Measurements from ENCODE around the gene UXS1. TPM values are rescaled to one million over a fixed set of nuclear protein-coding genes. Genes with fewer than 3 reads are reported as not detected.

The UXS1 gene
- total RNA-seq, 1 experiment from 2014 or later, result 46.3 TPM

GRCh38 chr2:106161341-106161740, 32.8 kb downstream of the UXS1 start:
- Mint-ChIP-seq H3K27me3 (ENCODE audit: low read depth) (no peaks in the 10 kb centered on the region), H3K9me3 (no peaks in the 10 kb centered on the region), H3K4me3 (no peak overlapping the region), H3K36me3 (ENCODE audit: insufficient read depth in 1 of 3, low read depth in 3 of 3) (peaks cover 11 to 48% (median 46%) of the 10 kb centered on the region in 3 experiments; a peak in 6 of 7 replicates), H3K27ac (no peak overlapping the region), H3K4me1 (peaks cover 37 to 45% of the 10 kb centered on the region in 2 experiments)
- H2BK120ac ChIP-seq (ENCODE audit: low read depth, low read length, poor library complexity, severe bottlenecking), result no peak overlapping the region
- H4K91ac ChIP-seq (ENCODE audit: insufficient read length, low read depth, low read length), result no peak overlapping the region
- H3K79me2 ChIP-seq (ENCODE audit: insufficient read depth, low read length), result no peaks in the 10 kb centered on the region
- no peak overlapping the region for H3K27ac ChIP-seq (ENCODE audit: insufficient read length, low read depth, low read length)
- no peak overlapping the region for H2BK12ac ChIP-seq (ENCODE audit: insufficient read length, low read depth, low read length)
- H3K27me3 ChIP-seq (ENCODE audit: insufficient read depth, low read length), result no peaks in the 10 kb centered on the region
- WGBS (ENCODE audit: extremely low coverage, insufficient read length, low lambda C conversion rate), result no CpG with 5 or more reads among the region's 4 CpGs
- H2BK15ac ChIP-seq (ENCODE audit: low read depth, low read length), result no peak overlapping the region
- H3K9ac ChIP-seq (ENCODE audit: extremely low read depth, insufficient read length, low read length), result no peak overlapping the region
- H2BK5ac ChIP-seq (ENCODE audit: insufficient read length, low read length), result no peak overlapping the region
- H4K20me1 ChIP-seq (ENCODE audit: control insufficient read depth, insufficient read depth, insufficient read length), result no peaks in the 10 kb centered on the region
- H3K9me3 ChIP-seq (ENCODE audit: control insufficient read depth, low read depth, low read length), result no peaks in the 10 kb centered on the region
- no peak overlapping the region for H3K23ac ChIP-seq (ENCODE audit: insufficient read length, low read depth, low read length)
- no peak for DNase-seq
- no peak overlapping the region for H4K8ac ChIP-seq (replicated peaks; ENCODE audit: insufficient read length, low read depth, low read length)
- H3K56ac ChIP-seq (ENCODE audit: insufficient read length, low read depth, low read length), result no peak overlapping the region
- H3K79me1 ChIP-seq (ENCODE audit: insufficient read depth, low read depth, low read length, poor library complexity, severe bottlenecking), result no peaks in the 10 kb centered on the region
- no peak overlapping the region for H2BK20ac ChIP-seq (ENCODE audit: low read depth, low read length, poor library complexity, severe bottlenecking)
- H4K5ac ChIP-seq (ENCODE audit: insufficient read length, low read depth, low read length), result no peak overlapping the region
- no peak overlapping the region for H3T11ph ChIP-seq (ENCODE audit: low read length)
- H2AK5ac ChIP-seq (ENCODE audit: insufficient read length, low read length), result no peak overlapping the region
- no peak overlapping the region for H2AFZ ChIP-seq (ENCODE audit: low read length)
- H3K18ac ChIP-seq (ENCODE audit: insufficient read length, low read depth, low read length), result no peak overlapping the region
- no peak overlapping the region for H3K4me2 ChIP-seq (ENCODE audit: insufficient read depth, insufficient read length, low read length)
- no peaks in the 10 kb centered on the region for H3K23me2 ChIP-seq (ENCODE audit: insufficient read length, low read depth, low read length, poor library complexity, severe bottlenecking)
- no peak for TF ChIP-seq CTCF (conservative IDR thresholded peaks at IDR 0.05)
- no peak overlapping the region for H3K4ac ChIP-seq (ENCODE audit: low read depth, low read length)
- peaks cover 8% of the 10 kb centered on the region; the same call in 1 of the 2 replicates for H3K4me1 ChIP-seq (ENCODE audit: insufficient read depth, low read length)
- no peak overlapping the region for H3K14ac ChIP-seq (ENCODE audit: insufficient read depth, low read length)
